CD4-positive, alpha-beta T cell treated with Interleukin-17A for 4 hours (primary cell): ENCODE data around the gene SMS.
"Not testable (repeated sequence)": the region's sequence is repeated elsewhere in the genome, so short reads cannot be mapped to it uniquely, and the experiment has no call there.

Experiments used
- DNase-seq: peaks from one replicate; pipeline ENCODE4 v3.0.0-alpha.2; 2020; ENCODE audit warnings: mixed read lengths

SMS gene

GRCh38 chrX:21940356-21940829, at the start of gene SMS:
TSS of gene SMS (plus strand) at chrX:21940709. CDS start at chrX:21940825, 116 bp downstream.
- peak; percentile 68 for DNase-seq

- no peak for DNase-seq
These were observed 35.2 kb upstream of the SMS start for GRCh38 chrX:21905313-21905712.

- DNase-seq = no peak
These were observed 34.6 kb upstream of the SMS start for GRCh38 chrX:21905953-21906352.

- no peak for DNase-seq
These were observed 33.2 kb upstream of the SMS start for GRCh38 chrX:21907260-21907659.

- no peak for DNase-seq
These were observed 29.0 kb upstream of the SMS start for GRCh38 chrX:21911481-21911880.

GRCh38 chrX:21912220-21912619, 28.3 kb upstream of the SMS start:
- no peak for DNase-seq

GRCh38 chrX:21912989-21913388, 27.5 kb upstream of the SMS start:
- no peak for DNase-seq

- no peak for DNase-seq
These were observed 14.4 kb upstream of the SMS start for GRCh38 chrX:21926116-21926515.

- DNase-seq = no peak
These were observed 13.8 kb upstream of the SMS start for GRCh38 chrX:21926527-21927278.

- no peak for DNase-seq
These were observed 11.3 kb upstream of the SMS start for GRCh38 chrX:21929209-21929608.

GRCh38 chrX:21930986-21931385, 9.5 kb upstream of the SMS start:
- no peak for DNase-seq

- no peak for DNase-seq
These were observed 8.1 kb upstream of the SMS start for GRCh38 chrX:21932292-21933002.

- DNase-seq = no peak
These were observed 7.4 kb upstream of the SMS start for GRCh38 chrX:21933077-21933476.

- no peak for DNase-seq
These were observed 6.1 kb upstream of the SMS start for GRCh38 chrX:21934414-21934813.

- no peak for DNase-seq
These were observed 603 bp upstream of the SMS start for GRCh38 chrX:21939906-21940305.

- DNase-seq = no peak
These were observed 3.1 kb downstream of the SMS start for GRCh38 chrX:21943460-21944135.

GRCh38 chrX:21944136-21944615, 3.7 kb downstream of the SMS start:
- no peak for DNase-seq

GRCh38 chrX:21946925-21947641, 6.6 kb downstream of the SMS start:
- DNase-seq = no peak

GRCh38 chrX:21947671-21948070, 7.2 kb downstream of the SMS start:
- DNase-seq = no peak

GRCh38 chrX:21948897-21949578, 8.5 kb downstream of the SMS start:
- no peak for DNase-seq

GRCh38 chrX:21949689-21950088, 9.2 kb downstream of the SMS start:
- DNase-seq = no peak

- DNase-seq = not testable (repeated sequence)
These were observed 10.0 kb downstream of the SMS start for GRCh38 chrX:21950557-21950956.
